WTC11 (cell line): ENCODE results near the gene FRYL.
A peak's percentile ranks its signal among the peaks of the same experiment; 100 is the strongest.

Experiments
- ARID4B ChIP-seq: sonication (generic); formaldehyde crosslinking; IDR thresholded peaks from 2 replicates; pipeline ENCODE4 v1.8.0; 2023; ENCODE audit warnings: missing genetic modification reagents, mild to moderate bottlenecking, borderline replicate concordance
- CREM ChIP-seq: sonication (generic); formaldehyde crosslinking; IDR thresholded peaks from 2 replicates; pipeline ENCODE4 v1.8.1; 2022; ENCODE audit warnings: mild to moderate bottlenecking, missing genetic modification reagents, moderate library complexity
- CTCF ChIP-seq: fragments of 200-600 bp; IDR thresholded peaks from 2 replicates; pipeline ENCODE4 v1.8.0; 2022; ENCODE audit warnings: antibody characterized with exemption
- E2F4 ChIP-seq: sonication (generic); formaldehyde crosslinking; IDR thresholded peaks from 2 replicates; pipeline ENCODE4 v1.8.1; 2022; ENCODE audit warnings: low read depth, mild to moderate bottlenecking, moderate library complexity, missing genetic modification reagents, borderline replicate concordance
- ELF4 ChIP-seq: sonication (generic); formaldehyde crosslinking; IDR thresholded peaks from 2 replicates; pipeline ENCODE4 v1.8.1; 2022; ENCODE audit warnings: low read depth, mild to moderate bottlenecking, moderate library complexity, missing genetic modification reagents
- ETV6 ChIP-seq: sonication (generic); formaldehyde crosslinking; IDR thresholded peaks from 2 replicates; pipeline ENCODE4 v1.8.1; 2022; ENCODE audit warnings: mild to moderate bottlenecking, missing genetic modification reagents
- MAX ChIP-seq: sonication (generic); formaldehyde crosslinking; IDR thresholded peaks from 2 replicates; pipeline ENCODE4 v1.8.0; 2022; ENCODE audit warnings: mild to moderate bottlenecking, missing genetic modification reagents
- NFYB ChIP-seq: sonication (generic); formaldehyde crosslinking; conservative IDR thresholded peaks from 2 replicates; pipeline ENCODE4 v1.8.0; 2022; ENCODE audit warnings: low read depth, missing genetic modification reagents
- PRDM15 ChIP-seq: sonication (generic); formaldehyde crosslinking; IDR thresholded peaks from 2 replicates; pipeline ENCODE4 v1.8.0; 2022; ENCODE audit warnings: missing genetic modification reagents
- ZBTB43 ChIP-seq: sonication (generic); formaldehyde crosslinking; IDR thresholded peaks from 2 replicates; pipeline ENCODE4 v1.8.1; 2023; ENCODE audit warnings: mild to moderate bottlenecking, missing genetic modification reagents
- ZMAT4 ChIP-seq: fragments of 250-450 bp; sonication (Bioruptor Pico); IDR thresholded peaks from 2 replicates; pipeline ENCODE4 v1.9.0; 2021; ENCODE audit warnings: mild to moderate bottlenecking

- TF ChIP-seq MAX (CRISPR knock-in tag) = peak; percentile 66
- TF ChIP-seq CTCF = no peak
- 0 out of 2 replicates have a peak, but pooled peaks have one; percentile 10 for TF ChIP-seq PRDM15
- TF ChIP-seq ETV6 (CRISPR knock-in tag) = no peak
- TF ChIP-seq E2F4 (CRISPR knock-in tag) = peak; percentile 70; the same call in 1 of the 2 replicates
- TF ChIP-seq ELF4 (CRISPR knock-in tag) = no peak
- no peak for TF ChIP-seq CREM
- no peak for TF ChIP-seq ZBTB43 (CRISPR knock-in tag)
- no peak for TF ChIP-seq NFYB (CRISPR knock-in tag)
- no peak for TF ChIP-seq ZMAT4 (CRISPR knock-in tag)
- no peak for TF ChIP-seq ARID4B (CRISPR knock-in tag)
Observed at GRCh38 chr4:48483777-48484493, 296.1 kb downstream of the FRYL start.
